Natural killer cell (primary cell): Measurements from ENCODE around the gene SDHAF1. TPM values are rescaled to one million over a fixed set of nuclear protein-coding genes. Genes with fewer than 3 reads are reported as not detected.
"Not testable (repeated sequence)": the region's sequence is repeated elsewhere in the genome, so short reads cannot be mapped to it uniquely, and the experiment has no call there.

Experiments used
- ATAC-seq, 3 donors: fragments of 150-1000 bp in 2 of 3; fragments of 200-7000 bp in 1 of 3; cut with Tn5 transposase; 1 replicate in 1 of 3; 2 replicates in 2 of 3; pipeline ENCODE4 v1.10.0; 2021; ENCODE audit warnings: mild to moderate bottlenecking in 2 of 3, moderate library complexity in 2 of 3
- DNase-seq, 2 donors: peaks; one replicate each; pipeline versions ENCODE4 v3.0.0 to v3.0.0-alpha.2; 2013 to 2021; ENCODE audit warnings: mixed read lengths in 1 of 2
- H3K27ac ChIP-seq: one replicate; pipeline ENCODE4 v1.5.1; 2013; ENCODE audit warnings: mild to moderate bottlenecking, low read length
- H3K27me3 ChIP-seq: one replicate; pipeline ENCODE4 v1.6.1; 2013; ENCODE audit warnings: low read length; ENCODE audit not compliant: control insufficient read depth, insufficient read depth
- H3K36me3 ChIP-seq: one replicate; pipeline ENCODE4 v1.6.1; 2013; ENCODE audit warnings: low read length; ENCODE audit not compliant: control insufficient read depth, insufficient read depth
- H3K4me1 ChIP-seq: one replicate; pipeline ENCODE4 v1.6.1; 2013; ENCODE audit warnings: low read length; ENCODE audit not compliant: control insufficient read depth, insufficient read depth
- H3K4me3 ChIP-seq: one replicate; pipeline ENCODE4 v1.5.1; 2013; ENCODE audit warnings: low read length
- H3K9me3 ChIP-seq: one replicate; pipeline ENCODE4 v1.6.1; 2013; ENCODE audit warnings: low read length; ENCODE audit not compliant: control insufficient read depth, insufficient read depth
- H3K27ac Mint-ChIP-seq, 2 donors: one replicate each; pipeline ENCODE4 v1.8.0; 2022; ENCODE audit warnings: mild to moderate bottlenecking in 2 of 2, mixed read lengths in 2 of 2, moderate library complexity in 1 of 2
- H3K27me3 Mint-ChIP-seq, 2 donors: one replicate each; pipeline ENCODE4 v1.8.0; 2022; ENCODE audit warnings: low read depth in 2 of 2, mixed read lengths in 2 of 2
- H3K36me3 Mint-ChIP-seq: one replicate; pipeline ENCODE4 v1.8.0; 2022; ENCODE audit warnings: mixed read lengths
- H3K4me1 Mint-ChIP-seq, 2 donors: one replicate each; pipeline ENCODE4 v1.8.0; 2022; ENCODE audit warnings: mixed read lengths in 2 of 2
- H3K4me3 Mint-ChIP-seq: one replicate; pipeline ENCODE4 v1.8.0; 2022; ENCODE audit warnings: mild to moderate bottlenecking, moderate library complexity, mixed read lengths
- H3K9me3 Mint-ChIP-seq, 2 donors: one replicate each; pipeline ENCODE4 v1.8.0; 2022; ENCODE audit warnings: mixed read lengths in 2 of 2
- WGBS: methylation state at CpG from one replicate; pipeline ENCODE4 v1.1.7; 2013; ENCODE audit warnings: missing lambda C conversion rate; ENCODE audit not compliant: insufficient coverage; 5-methylcytosine and 5-hydroxymethylcytosine counted together
- intact Hi-C: fragments of 100-400 bp; cut with micrococcal nuclease; formaldehyde crosslinking; loops from one replicate; pipeline ENCODE4 v1.14.2; 2022
- total RNA-seq, 4 donors: library from RNA; stranded (reverse); fragments of 120-200 nt in 1 of 4; gene quantifications; one replicate each; pipeline versions ENCODE4 v1.2.3 to v1.2.4, GENCODE V29; 2013 to 2022
- TF ChIP-seq, protein P1 (sequence below): fragments of 200-600 bp; IDR thresholded peaks from one replicate; pipeline ENCODE4 v1.8.0; 2022; ENCODE audit warnings: antibody characterized with exemption

Gene SDHAF1
- total RNA-seq, 3 donors from 2014 or later (not counting 1 experiment from before 2014, with no cell fraction given), result 9.2 to 12.1 (median 10.5) TPM

DNA sequence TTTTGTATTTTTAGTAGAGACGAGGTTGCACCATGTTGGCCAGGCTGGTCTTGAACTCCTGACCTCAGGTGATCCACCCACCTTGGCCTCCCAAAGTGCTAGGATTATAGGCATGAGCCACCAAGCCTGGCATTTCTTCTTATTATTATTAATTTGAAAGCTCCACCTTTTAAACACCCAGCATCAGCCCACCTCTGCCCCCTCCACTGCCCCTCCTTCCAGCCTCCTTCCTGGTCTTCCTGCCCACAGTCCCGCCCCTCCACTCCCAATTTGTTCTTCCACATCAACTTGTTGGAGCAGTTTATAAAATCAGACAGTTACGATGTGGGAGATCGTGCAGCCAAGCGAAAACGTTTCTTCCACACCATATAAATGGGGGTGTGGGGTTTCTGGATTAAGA, 45.5 kb downstream of the SDHAF1 start:
- peaks cover 8 to 17% of the 10 kb centered on the region in 2 donors for H3K4me1 Mint-ChIP-seq
- no peaks in the 10 kb centered on the region for H3K36me3 Mint-ChIP-seq
- WGBS, result 91% methylated on average over 2 of the region's 6 CpGs
- no peaks in the 10 kb centered on the region for H3K27me3 Mint-ChIP-seq
- H3K9me3 Mint-ChIP-seq, result no peaks in the 10 kb centered on the region
- Histone ChIP-seq H3K36me3 (no peaks in the 10 kb centered on the region), H3K9me3 (no peaks in the 10 kb centered on the region), H3K4me1 (peaks cover 8% of the 10 kb centered on the region), H3K27me3 (no peaks in the 10 kb centered on the region), H3K4me3 (no peak overlapping the region), H3K27ac (no peak overlapping the region)
- TF ChIP-seq, protein P1, sequence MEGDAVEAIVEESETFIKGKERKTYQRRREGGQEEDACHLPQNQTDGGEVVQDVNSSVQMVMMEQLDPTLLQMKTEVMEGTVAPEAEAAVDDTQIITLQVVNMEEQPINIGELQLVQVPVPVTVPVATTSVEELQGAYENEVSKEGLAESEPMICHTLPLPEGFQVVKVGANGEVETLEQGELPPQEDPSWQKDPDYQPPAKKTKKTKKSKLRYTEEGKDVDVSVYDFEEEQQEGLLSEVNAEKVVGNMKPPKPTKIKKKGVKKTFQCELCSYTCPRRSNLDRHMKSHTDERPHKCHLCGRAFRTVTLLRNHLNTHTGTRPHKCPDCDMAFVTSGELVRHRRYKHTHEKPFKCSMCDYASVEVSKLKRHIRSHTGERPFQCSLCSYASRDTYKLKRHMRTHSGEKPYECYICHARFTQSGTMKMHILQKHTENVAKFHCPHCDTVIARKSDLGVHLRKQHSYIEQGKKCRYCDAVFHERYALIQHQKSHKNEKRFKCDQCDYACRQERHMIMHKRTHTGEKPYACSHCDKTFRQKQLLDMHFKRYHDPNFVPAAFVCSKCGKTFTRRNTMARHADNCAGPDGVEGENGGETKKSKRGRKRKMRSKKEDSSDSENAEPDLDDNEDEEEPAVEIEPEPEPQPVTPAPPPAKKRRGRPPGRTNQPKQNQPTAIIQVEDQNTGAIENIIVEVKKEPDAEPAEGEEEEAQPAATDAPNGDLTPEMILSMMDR, result no peak
- no peak overlapping the region for H3K4me3 Mint-ChIP-seq
- intact Hi-C loops, result no loop called here
- no peak for ATAC-seq
- no peak overlapping the region for H3K27ac Mint-ChIP-seq
- DNase-seq, result no peak

DNA sequence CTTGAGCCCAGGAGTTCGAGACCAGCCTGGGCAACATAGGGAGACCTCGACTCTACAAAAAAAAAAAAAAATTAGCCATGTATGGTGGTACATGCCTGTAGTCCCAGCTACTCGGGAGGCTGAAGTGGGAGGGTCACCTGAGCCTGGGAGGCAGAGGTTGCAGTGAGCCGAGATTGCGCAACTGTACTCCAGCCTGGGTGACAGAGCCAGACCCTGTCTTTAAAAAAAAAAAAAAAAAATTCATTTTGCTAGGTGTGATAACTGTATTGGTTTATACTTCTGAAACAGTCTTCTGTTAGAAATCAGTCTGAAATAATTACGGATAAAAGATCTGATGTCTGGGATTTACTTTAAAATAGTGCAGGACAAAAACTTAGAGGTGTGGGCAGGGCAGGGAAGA, 46.1 kb downstream of the SDHAF1 start:
- H3K4me1 ChIP-seq, H3K27ac ChIP-seq, DNase-seq, H3K9me3 ChIP-seq, H3K27ac Mint-ChIP-seq, H3K27me3 ChIP-seq, H3K4me3 ChIP-seq, H3K36me3 Mint-ChIP-seq, H3K4me3 Mint-ChIP-seq, H3K36me3 ChIP-seq, H3K27me3 Mint-ChIP-seq, intact Hi-C loops, H3K9me3 Mint-ChIP-seq, ATAC-seq: not testable (repeated sequence)
- H3K4me1 Mint-ChIP-seq, result peaks cover 8 to 12% of the 10 kb centered on the region in 2 donors
- WGBS, result 94% methylated on average over 6 of the region's 6 CpGs

DNA sequence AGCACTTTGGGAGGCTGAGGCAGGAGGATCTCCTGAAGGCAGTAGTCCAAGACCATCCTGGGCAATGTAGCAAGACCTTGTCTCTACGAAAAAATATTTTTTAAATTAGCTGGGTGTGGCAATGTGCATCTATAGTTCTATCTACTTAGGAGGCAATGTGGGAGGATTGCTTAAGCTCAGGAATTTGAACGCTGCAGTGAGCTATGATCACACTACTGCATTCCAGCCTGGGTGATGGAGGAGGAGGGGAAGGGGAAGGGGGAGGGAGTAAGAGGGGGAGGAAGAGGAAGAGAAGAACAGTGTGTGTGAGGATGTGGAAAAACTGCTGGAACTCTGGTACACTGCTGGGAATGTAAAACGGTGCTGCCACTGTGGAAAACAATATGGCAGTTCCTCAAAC, 46.8 kb downstream of the SDHAF1 start:
- H3K4me1 ChIP-seq, result peaks cover 2% of the 10 kb centered on the region
- no peaks in the 10 kb centered on the region for H3K9me3 ChIP-seq
- H3K4me3 ChIP-seq, result no peak overlapping the region
- H3K4me3 Mint-ChIP-seq, result no peak overlapping the region
- H3K27ac Mint-ChIP-seq, result no peak overlapping the region
- TF ChIP-seq, protein P1, result no peak
- no peaks in the 10 kb centered on the region for H3K9me3 Mint-ChIP-seq
- no peak overlapping the region for H3K27ac ChIP-seq
- no peaks in the 10 kb centered on the region for H3K36me3 Mint-ChIP-seq
- WGBS, result 72% methylated on average over 3 of the region's 3 CpGs
- H3K27me3 ChIP-seq, result no peaks in the 10 kb centered on the region
- DNase-seq (no peak), ATAC-seq (no peak)
- no peaks in the 10 kb centered on the region for H3K27me3 Mint-ChIP-seq
- intact Hi-C loops, result no loop called here
- H3K36me3 ChIP-seq, result no peaks in the 10 kb centered on the region
- peaks cover 7 to 8% of the 10 kb centered on the region in 2 donors for H3K4me1 Mint-ChIP-seq

DNA sequence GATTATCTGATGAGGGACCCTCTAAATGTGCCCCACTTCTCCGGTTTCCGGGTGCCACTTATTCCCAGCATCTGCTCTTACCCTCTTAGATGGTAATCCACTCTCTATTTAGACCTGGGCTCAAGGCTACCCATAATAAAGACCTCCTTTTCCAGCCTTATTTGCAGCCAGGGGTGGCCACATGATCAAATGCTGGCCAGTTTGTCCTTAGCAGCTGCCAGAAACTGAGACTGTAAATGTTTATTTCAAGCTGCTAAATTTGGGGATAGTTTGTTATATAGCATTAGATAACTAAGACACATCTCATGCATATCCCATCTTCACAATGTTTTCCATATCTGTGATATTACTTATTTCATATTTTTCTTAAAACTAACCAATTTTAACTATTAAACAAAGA, 49.0 kb downstream of the SDHAF1 start:
- TF ChIP-seq, protein P1, result no peak
- 100% methylated on average over 2 of the region's 2 CpGs for WGBS

More for the DNA sequence above, 49.0 kb downstream of the SDHAF1 start:
- Histone ChIP-seq H3K4me3 (no peak overlapping the region), H3K4me1 (no peaks in the 10 kb centered on the region), H3K9me3 (no peaks in the 10 kb centered on the region), H3K27ac (no peak overlapping the region), H3K27me3 (no peaks in the 10 kb centered on the region), H3K36me3 (no peaks in the 10 kb centered on the region)
- H3K4me1 Mint-ChIP-seq, result no peaks in the 10 kb centered on the region
- no peaks in the 10 kb centered on the region for H3K9me3 Mint-ChIP-seq
- H3K27ac Mint-ChIP-seq, result no peak overlapping the region
- no peaks in the 10 kb centered on the region for H3K36me3 Mint-ChIP-seq
- intact Hi-C loops, result no loop called here
- no peak overlapping the region for H3K4me3 Mint-ChIP-seq
- ATAC-seq (no peak), DNase-seq (no peak)
- no peaks in the 10 kb centered on the region for H3K27me3 Mint-ChIP-seq

Other genes with a start within 250 kb of the SDHAF1 start
- gene U2AF1L4, start 249.8 kb upstream of the SDHAF1 start, total RNA-seq, result 10 to 100 TPM; 63.7 to 78.2 (median 73.0) TPM
- 10 to 100 TPM; 38.5 to 45.0 (median 41.0) TPM for gene PSENEN, start 249.5 kb upstream of the SDHAF1 start, total RNA-seq
- gene LIN37, start 246.6 kb upstream of the SDHAF1 start, total RNA-seq, result 10 to 100 TPM; 16.7 to 22.1 (median 18.2) TPM
- gene HSPB6, start 238.2 kb upstream of the SDHAF1 start, total RNA-seq, result not detected
- 10 to 100 TPM; 33.1 to 40.2 (median 35.9) TPM for gene PROSER3, start 237.0 kb upstream of the SDHAF1 start, total RNA-seq
- 10 to 100 TPM; 34.4 to 39.3 (median 37.5) TPM for gene ARHGAP33, start 219.6 kb upstream of the SDHAF1 start, total RNA-seq
- not detected for gene PRODH2, start 182.3 kb upstream of the SDHAF1 start, total RNA-seq
- gene NPHS1, start 142.7 kb upstream of the SDHAF1 start, total RNA-seq, result under 1 TPM in 1 of 3 donors, not detected in 2; 0.93 TPM
- gene KIRREL2, start 138.3 kb upstream of the SDHAF1 start, total RNA-seq, result under 1 TPM in 1 of 3 donors, not detected in 2; 0.27 TPM
- not detected for gene APLP1, start 126.6 kb upstream of the SDHAF1 start, total RNA-seq
- gene NFKBID, start 94.6 kb upstream of the SDHAF1 start, total RNA-seq, result 100 to 1,000 TPM in 2 of 3 donors, 10 to 100 TPM in 1; 90.1 to 220 (median 101) TPM
- gene HCST, start 92.7 kb upstream of the SDHAF1 start, total RNA-seq, result 100 to 1,000 TPM; 281 to 307 (median 296) TPM
- 100 to 1,000 TPM; 439 to 494 (median 469) TPM for gene TYROBP, start 86.9 kb upstream of the SDHAF1 start, total RNA-seq
- 1 to 10 TPM; 2.6 to 9.3 (median 3.2) TPM for gene LRFN3, start 58.8 kb upstream of the SDHAF1 start, total RNA-seq
- gene SYNE4, start 13.6 kb downstream of the SDHAF1 start, total RNA-seq, result 1 to 10 TPM in 2 of 3 donors, under 1 TPM in 1; 0.41 to 2.6 (median 1.5) TPM
- 10 to 100 TPM; 39.0 to 57.3 (median 48.1) TPM for gene ALKBH6, start 19.0 kb downstream of the SDHAF1 start, total RNA-seq
- 1 to 10 TPM in 2 of 3 donors, under 1 TPM in 1; 0.33 to 2.1 (median 1.3) TPM for gene CLIP3, start 37.7 kb downstream of the SDHAF1 start, total RNA-seq
- gene THAP8, start 59.1 kb downstream of the SDHAF1 start, total RNA-seq, result 1 to 10 TPM; 1.8 to 3.2 (median 2.8) TPM
- 1 to 10 TPM; 3.9 to 5.9 (median 4.8) TPM for gene WDR62, start 59.7 kb downstream of the SDHAF1 start, total RNA-seq
- gene OVOL3, start 116.0 kb downstream of the SDHAF1 start, total RNA-seq, result not detected
- 10 to 100 TPM; 26.6 to 33.4 (median 31.8) TPM for gene POLR2I, start 119.7 kb downstream of the SDHAF1 start, total RNA-seq
- 100 to 1,000 TPM; 153 to 180 (median 175) TPM for gene TBCB, start 120.3 kb downstream of the SDHAF1 start, total RNA-seq
- gene CAPNS1, start 144.9 kb downstream of the SDHAF1 start, total RNA-seq, result 100 to 1,000 TPM; 569 to 637 (median 578) TPM
- not detected for gene COX7A1, start 157.3 kb downstream of the SDHAF1 start, total RNA-seq
- 10 to 100 TPM in 2 of 3 donors, 1 to 10 TPM in 1; 7.7 to 19.1 (median 10.5) TPM for gene ZNF565, start 219.5 kb downstream of the SDHAF1 start, total RNA-seq
- gene ZNF146, start 219.9 kb downstream of the SDHAF1 start, total RNA-seq, result 10 to 100 TPM; 20.3 to 37.3 (median 21.5) TPM